GM21786 (cell line): Measurements from ENCODE around the gene BCORL1.

Source experiments
- ATAC-seq: cut with Tn5 transposase; IDR thresholded peaks from one replicate; pipeline ENCODE4 v1.9.1; 2021; ENCODE audit not compliant: unreplicated experiment

Gene BCORL1

GRCh38 chrX:129982300-129983251, at the start of gene BCORL1:
BCORL1 (plus strand) TSS chrX:129982635; CDS start chrX:130005232, 22,597 bp downstream.
- ATAC-seq, result peak; percentile 83

- no peak for ATAC-seq
Observed at GRCh38 chrX:129932821-129933321, 49.6 kb upstream of the BCORL1 start.

GRCh38 chrX:129933700-129934099, 48.7 kb upstream of the BCORL1 start:
- ATAC-seq, result no peak

- no peak for ATAC-seq
Observed at GRCh38 chrX:129934461-129934860, 48.0 kb upstream of the BCORL1 start.

GRCh38 chrX:129934952-129935351, 47.5 kb upstream of the BCORL1 start:
- ATAC-seq, result no peak

- no peak for ATAC-seq
Observed at GRCh38 chrX:129938081-129938480, 44.4 kb upstream of the BCORL1 start.

GRCh38 chrX:129939986-129940385, 42.4 kb upstream of the BCORL1 start:
- ATAC-seq, result no peak

- no peak for ATAC-seq
Observed at GRCh38 chrX:129940721-129941120, 41.7 kb upstream of the BCORL1 start.

GRCh38 chrX:129945131-129945530, 37.3 kb upstream of the BCORL1 start:
- no peak for ATAC-seq

- no peak for ATAC-seq
Observed at GRCh38 chrX:129953334-129953648, 29.1 kb upstream of the BCORL1 start.

GRCh38 chrX:129953881-129954280, 28.6 kb upstream of the BCORL1 start:
- no peak for ATAC-seq

- no peak for ATAC-seq
Observed at GRCh38 chrX:129954804-129955203, 27.6 kb upstream of the BCORL1 start.

- ATAC-seq, result no peak
Observed at GRCh38 chrX:129955682-129956081, 26.8 kb upstream of the BCORL1 start.

- no peak for ATAC-seq
Observed at GRCh38 chrX:129956145-129956544, 26.3 kb upstream of the BCORL1 start.

- no peak for ATAC-seq
Observed at GRCh38 chrX:129956765-129957164, 25.7 kb upstream of the BCORL1 start.

- ATAC-seq, result peak; percentile 57
Observed at GRCh38 chrX:129957241-129958082, 25.0 kb upstream of the BCORL1 start.

- no peak for ATAC-seq
Observed at GRCh38 chrX:129958083-129958465, 24.4 kb upstream of the BCORL1 start.

- no peak for ATAC-seq
Observed at GRCh38 chrX:129958814-129959492, 23.5 kb upstream of the BCORL1 start.

GRCh38 chrX:129959493-129959832, 23.0 kb upstream of the BCORL1 start:
- no peak for ATAC-seq

GRCh38 chrX:129961180-129962083, 21.0 kb upstream of the BCORL1 start:
- ATAC-seq, result peak; percentile 77
